ENCODE results near the gene ZNF883. TPM values are rescaled to one million over a fixed set of nuclear protein-coding genes. Genes with fewer than 3 reads are reported as not detected.

ZNF883 gene
- total RNA-seq, 1 donor from 2014 or later, result 6.4 TPM

DNA sequence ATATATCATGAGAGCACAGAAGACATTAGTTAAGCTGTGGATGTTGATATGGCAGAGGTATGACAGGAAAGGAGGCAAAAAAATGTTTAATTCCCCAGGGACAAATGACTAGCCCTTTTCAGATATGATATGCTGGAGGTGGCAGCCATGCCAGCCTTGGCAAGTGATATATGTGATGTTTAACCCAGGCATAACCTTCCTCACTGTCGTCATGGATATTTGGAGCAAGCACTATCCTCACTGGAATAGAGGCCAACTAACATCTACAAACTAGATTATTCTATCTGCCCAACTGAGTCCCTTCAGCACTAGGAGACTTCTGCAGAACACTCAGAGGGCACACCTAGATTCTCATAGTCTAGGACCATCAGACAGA is 94.0 kb downstream of the ZNF883 start:
- no peak for DNase-seq (ENCODE audit: extremely low spot score, unreplicated experiment)
- no peaks in the 10 kb centered on the region for H3K4me1 Mint-ChIP-seq (ENCODE audit: unreplicated experiment)
- peaks cover 63% of the 10 kb centered on the region for H3K27me3 Mint-ChIP-seq (ENCODE audit: unreplicated experiment)
- H3K36me3 Mint-ChIP-seq (ENCODE audit: unreplicated experiment), result no peaks in the 10 kb centered on the region
- TF ChIP-seq, protein P1, sequence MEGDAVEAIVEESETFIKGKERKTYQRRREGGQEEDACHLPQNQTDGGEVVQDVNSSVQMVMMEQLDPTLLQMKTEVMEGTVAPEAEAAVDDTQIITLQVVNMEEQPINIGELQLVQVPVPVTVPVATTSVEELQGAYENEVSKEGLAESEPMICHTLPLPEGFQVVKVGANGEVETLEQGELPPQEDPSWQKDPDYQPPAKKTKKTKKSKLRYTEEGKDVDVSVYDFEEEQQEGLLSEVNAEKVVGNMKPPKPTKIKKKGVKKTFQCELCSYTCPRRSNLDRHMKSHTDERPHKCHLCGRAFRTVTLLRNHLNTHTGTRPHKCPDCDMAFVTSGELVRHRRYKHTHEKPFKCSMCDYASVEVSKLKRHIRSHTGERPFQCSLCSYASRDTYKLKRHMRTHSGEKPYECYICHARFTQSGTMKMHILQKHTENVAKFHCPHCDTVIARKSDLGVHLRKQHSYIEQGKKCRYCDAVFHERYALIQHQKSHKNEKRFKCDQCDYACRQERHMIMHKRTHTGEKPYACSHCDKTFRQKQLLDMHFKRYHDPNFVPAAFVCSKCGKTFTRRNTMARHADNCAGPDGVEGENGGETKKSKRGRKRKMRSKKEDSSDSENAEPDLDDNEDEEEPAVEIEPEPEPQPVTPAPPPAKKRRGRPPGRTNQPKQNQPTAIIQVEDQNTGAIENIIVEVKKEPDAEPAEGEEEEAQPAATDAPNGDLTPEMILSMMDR (IDR thresholded peaks at IDR 0.05), result no peak
- no peak overlapping the region for H3K27ac Mint-ChIP-seq (ENCODE audit: unreplicated experiment)
- H3K4me3 Mint-ChIP-seq (ENCODE audit: unreplicated experiment), result no peak overlapping the region
- no peaks in the 10 kb centered on the region for H3K9me3 Mint-ChIP-seq (ENCODE audit: unreplicated experiment)

DNA sequence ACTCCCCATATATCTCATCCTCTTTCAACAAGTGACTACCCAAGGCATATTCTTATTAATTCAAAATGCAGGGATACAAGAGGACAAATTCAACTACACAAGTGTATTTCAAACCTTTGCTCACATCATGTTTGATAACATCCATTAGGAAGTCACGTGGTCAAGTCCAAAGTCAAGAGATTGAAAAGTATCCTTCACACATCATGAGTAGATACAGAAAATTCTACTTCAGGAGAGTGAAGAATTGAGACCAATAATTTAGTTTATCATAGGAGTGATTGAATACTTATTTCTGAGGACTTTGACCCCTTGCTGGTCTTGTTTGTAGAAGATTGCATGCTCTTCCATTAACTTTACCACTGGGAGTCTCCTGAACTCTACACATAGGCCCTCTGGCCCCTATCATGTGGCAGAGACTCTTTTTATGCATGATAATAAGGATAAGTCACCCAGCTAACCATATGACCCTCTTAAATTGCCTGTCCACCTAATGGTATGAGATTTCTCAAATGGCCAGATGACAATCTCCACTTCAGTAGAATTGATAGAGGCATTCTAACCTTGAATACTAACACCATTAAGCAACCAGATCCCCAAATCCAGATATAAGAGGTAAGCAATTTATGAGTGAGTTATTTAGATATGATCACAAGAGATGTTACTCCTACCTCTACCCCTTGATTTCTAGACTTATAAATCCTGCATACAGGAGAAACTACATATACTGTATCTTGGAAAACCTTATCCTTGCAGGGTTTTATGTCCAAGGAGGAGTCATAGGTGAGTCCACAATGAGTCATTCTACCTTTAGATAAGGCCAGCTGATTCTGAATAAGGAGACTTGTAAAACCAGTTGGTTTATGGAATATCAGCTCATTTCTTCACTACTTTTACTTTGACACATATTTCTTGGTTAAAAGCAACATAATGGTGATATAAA is 94.7 kb downstream of the ZNF883 start:
- Mint-ChIP-seq H3K9me3 (ENCODE audit: unreplicated experiment) (no peaks in the 10 kb centered on the region), H3K4me1 (ENCODE audit: unreplicated experiment) (no peaks in the 10 kb centered on the region), H3K27ac (ENCODE audit: unreplicated experiment) (no peak overlapping the region), H3K36me3 (ENCODE audit: unreplicated experiment) (no peaks in the 10 kb centered on the region), H3K27me3 (ENCODE audit: unreplicated experiment) (peaks cover 59% of the 10 kb centered on the region), H3K4me3 (ENCODE audit: unreplicated experiment) (no peak overlapping the region)
- DNase-seq (ENCODE audit: extremely low spot score, unreplicated experiment), result no peak
- TF ChIP-seq, protein P1 (IDR thresholded peaks at IDR 0.05), result no peak

DNA sequence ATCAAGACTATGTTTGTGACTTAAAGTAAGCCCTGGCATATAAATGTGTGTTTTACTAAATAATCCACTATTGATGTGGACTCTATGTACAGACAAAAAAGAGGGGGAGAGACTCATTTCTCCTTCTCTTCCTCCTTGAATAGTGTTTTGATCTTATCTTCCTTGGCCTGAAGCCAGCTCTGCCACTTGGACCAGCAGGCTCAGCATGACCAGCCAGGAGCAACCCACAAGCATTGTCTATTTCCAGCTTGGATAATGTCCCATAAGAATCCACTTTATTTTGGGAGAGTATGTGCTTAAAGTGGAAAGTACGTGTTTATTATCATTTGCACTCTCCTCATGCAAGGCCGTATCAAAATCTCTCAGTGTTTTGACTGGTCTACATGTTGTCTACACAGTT is 97.5 kb downstream of the ZNF883 start:
- Mint-ChIP-seq H3K27me3 (ENCODE audit: unreplicated experiment) (peaks cover 54% of the 10 kb centered on the region), H3K9me3 (ENCODE audit: unreplicated experiment) (no peaks in the 10 kb centered on the region), H3K27ac (ENCODE audit: unreplicated experiment) (no peak overlapping the region), H3K4me1 (ENCODE audit: unreplicated experiment) (no peaks in the 10 kb centered on the region), H3K4me3 (ENCODE audit: unreplicated experiment) (no peak overlapping the region), H3K36me3 (ENCODE audit: unreplicated experiment) (no peaks in the 10 kb centered on the region)
- no peak for DNase-seq (ENCODE audit: extremely low spot score, unreplicated experiment)
- TF ChIP-seq, protein P1 (IDR thresholded peaks at IDR 0.05), result no peak

DNA sequence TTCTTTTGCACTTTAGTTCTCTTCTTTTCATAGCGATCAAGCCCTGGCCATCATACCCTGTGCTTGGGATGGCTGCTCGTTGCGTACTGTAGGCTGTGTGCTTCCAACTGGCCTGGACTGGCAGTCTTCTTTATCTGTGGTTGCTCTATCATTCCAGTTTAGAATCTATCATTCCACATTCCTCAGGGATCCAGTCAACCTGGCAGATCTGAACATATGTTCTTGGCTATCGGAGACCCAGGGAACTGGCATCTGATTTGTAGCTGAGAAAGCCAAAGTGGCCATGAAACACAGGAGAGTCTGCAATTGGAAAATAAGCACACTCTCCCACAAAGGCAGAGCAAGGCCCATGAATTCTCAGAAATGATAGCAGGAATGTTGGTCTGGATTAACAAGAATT is 98.7 kb downstream of the ZNF883 start:
- peaks cover 52% of the 10 kb centered on the region for H3K27me3 Mint-ChIP-seq (ENCODE audit: unreplicated experiment)
- no peaks in the 10 kb centered on the region for H3K36me3 Mint-ChIP-seq (ENCODE audit: unreplicated experiment)
- H3K27ac Mint-ChIP-seq (ENCODE audit: unreplicated experiment), result no peak overlapping the region
- no peak overlapping the region for H3K4me3 Mint-ChIP-seq (ENCODE audit: unreplicated experiment)
- TF ChIP-seq, protein P1 (IDR thresholded peaks at IDR 0.05), result no peak
- no peaks in the 10 kb centered on the region for H3K9me3 Mint-ChIP-seq (ENCODE audit: unreplicated experiment)
- no peaks in the 10 kb centered on the region for H3K4me1 Mint-ChIP-seq (ENCODE audit: unreplicated experiment)
- DNase-seq (ENCODE audit: extremely low spot score, unreplicated experiment), result no peak

DNA sequence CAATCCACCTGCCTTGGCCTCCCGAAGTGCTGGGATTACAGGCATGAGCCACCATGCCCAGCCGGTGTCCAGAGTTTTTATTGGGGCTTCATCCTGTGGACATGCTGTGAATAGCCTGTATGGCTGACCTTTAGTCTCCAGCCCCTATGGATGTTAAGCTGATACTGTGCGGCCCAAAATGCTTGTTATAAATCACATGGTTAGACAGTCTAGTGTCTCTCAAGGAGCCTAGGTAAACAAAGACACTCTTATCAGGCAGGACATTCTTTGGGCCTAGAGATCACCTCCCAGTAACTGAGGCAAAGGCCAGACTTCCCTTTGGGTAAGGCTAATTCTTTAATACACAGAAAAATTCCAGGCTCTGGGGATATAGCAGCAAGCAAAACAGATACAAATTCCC is 99.4 kb downstream of the ZNF883 start:
- Mint-ChIP-seq H3K27me3 (ENCODE audit: unreplicated experiment) (peaks cover 53% of the 10 kb centered on the region), H3K36me3 (ENCODE audit: unreplicated experiment) (no peaks in the 10 kb centered on the region), H3K27ac (ENCODE audit: unreplicated experiment) (no peak overlapping the region), H3K4me1 (ENCODE audit: unreplicated experiment) (no peaks in the 10 kb centered on the region), H3K9me3 (ENCODE audit: unreplicated experiment) (no peaks in the 10 kb centered on the region), H3K4me3 (ENCODE audit: unreplicated experiment) (no peak overlapping the region)
- TF ChIP-seq, protein P1 (IDR thresholded peaks at IDR 0.05), result no peak
- no peak for DNase-seq (ENCODE audit: extremely low spot score, unreplicated experiment)

Data from osteocyte (in vitro differentiated cells).